Vagina (tissue), 1 donor: ENCODE results near the gene BCAM. TPM values are rescaled to one million over a fixed set of nuclear protein-coding genes. Genes with fewer than 3 reads are reported as not detected.

Experiments used
- small RNA-seq: library from RNA; depleted of rRNA; stranded (forward); fragments of <200 nt; gene quantifications from one replicate; pipeline ENCODE3, GENCODE V24; 2016
- total RNA-seq: library from RNA; depleted of rRNA; stranded (reverse); fragments of >200 nt; gene quantifications from one replicate; pipeline ENCODE4 v1.2.3, GENCODE V29; 2016

Gene BCAM
- total RNA-seq, 1 donor from 2014 or later, result 57.2 TPM

Small RNA genes lying within 50 kb of the gene (small RNA-seq; reads per million reads assigned to genes)
- not detected for gene RF00156

Other genes starting within 250 kb of the BCAM start
- gene IGSF23, start 195.5 kb upstream of the BCAM start, total RNA-seq, result not detected
- gene PVR, start 165.2 kb upstream of the BCAM start, total RNA-seq, result 26.0 TPM
- 7.1 TPM for gene CEACAM19, start 137.6 kb upstream of the BCAM start, total RNA-seq
- not detected for gene CEACAM16, start 110.0 kb upstream of the BCAM start, total RNA-seq
- 86.9 TPM for gene BCL3, start 60.4 kb upstream of the BCAM start, total RNA-seq
- gene CBLC, start 31.2 kb upstream of the BCAM start, total RNA-seq, result 42.2 TPM
- gene NECTIN2, start 37.2 kb downstream of the BCAM start, total RNA-seq, result 72.9 TPM
- 31.4 TPM for gene TOMM40, start 82.2 kb downstream of the BCAM start, total RNA-seq
- gene APOE, start 96.7 kb downstream of the BCAM start, total RNA-seq, result 170 TPM
- gene APOC1, start 105.5 kb downstream of the BCAM start, total RNA-seq, result 14.5 TPM
- not detected for gene APOC4, start 133.1 kb downstream of the BCAM start, total RNA-seq
- not detected for gene APOC2, start 136.9 kb downstream of the BCAM start, total RNA-seq
- 130 TPM for gene CLPTM1, start 146.3 kb downstream of the BCAM start, total RNA-seq
- gene RELB, start 192.4 kb downstream of the BCAM start, total RNA-seq, result 2.9 TPM
- 93.5 TPM for gene CLASRP, start 229.9 kb downstream of the BCAM start, total RNA-seq